SH-SY5Y (cell line): ENCODE data around the gene ADAMTS8.

Source experiments
- GATA2 ChIP-seq: IDR thresholded peaks from 2 replicates; pipeline ENCODE4 v1.6.1; 2011; ENCODE audit warnings: mild to moderate bottlenecking, low read depth, low read length
- GATA3 ChIP-seq: IDR thresholded peaks from 2 replicates; pipeline ENCODE4 v1.6.1; 2011; ENCODE audit warnings: low read depth, mild to moderate bottlenecking, low read length, moderate library complexity

DNA sequence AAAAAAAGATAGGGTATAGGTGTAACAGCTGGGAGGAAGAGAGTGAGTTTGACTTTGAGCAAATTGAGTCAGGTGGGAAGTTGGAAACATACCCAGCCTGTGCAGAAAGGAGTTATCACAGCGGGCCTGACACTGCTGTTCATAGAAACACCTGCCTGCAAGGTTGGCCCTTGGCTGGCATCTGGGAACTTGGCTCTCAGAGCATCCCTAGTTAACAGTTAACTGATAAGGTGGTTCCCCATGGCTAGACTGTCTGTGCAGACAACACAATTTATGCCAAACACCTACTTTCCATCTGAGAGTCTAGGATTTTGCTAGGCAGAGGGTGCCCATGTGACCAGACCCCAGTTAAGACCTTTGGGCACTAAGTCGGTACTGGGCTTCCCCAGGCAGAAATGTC, 31.4 kb downstream of the ADAMTS8 start:
- TF ChIP-seq GATA2: no peak
- TF ChIP-seq GATA3: no peak
